HG03045 (cell line): ENCODE results near the gene BBS1.
"Not testable (repeated sequence)": the region's sequence is repeated elsewhere in the genome, so short reads cannot be mapped to it uniquely, and the experiment has no call there.

Source experiments
- ATAC-seq: cut with Tn5 transposase; IDR thresholded peaks from one replicate; pipeline ENCODE4 v1.9.1; 2021; ENCODE audit warnings: mild to moderate bottlenecking, moderate library complexity; ENCODE audit not compliant: unreplicated experiment

BBS1 gene

DNA sequence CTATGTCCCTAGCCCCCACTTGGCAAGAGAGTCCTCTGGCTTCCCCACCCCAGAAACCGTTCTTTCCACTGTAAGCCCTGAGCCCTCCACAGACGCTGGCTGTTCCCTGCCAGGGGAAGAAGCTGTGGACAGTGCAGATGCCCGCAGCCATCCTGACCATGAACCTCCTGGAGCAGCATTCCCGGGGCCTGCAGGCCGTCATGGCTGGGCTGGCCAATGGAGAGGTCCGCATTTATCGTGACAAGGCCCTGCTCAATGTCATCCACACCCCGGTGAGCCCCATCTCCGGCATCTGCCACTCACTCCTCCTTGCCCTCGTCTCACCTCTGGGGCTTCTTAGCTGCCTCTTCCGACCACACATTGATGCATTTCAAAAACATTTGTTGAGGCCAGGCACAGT, 13.2 kb downstream of the BBS1 start:
- no peak for ATAC-seq

- no peak for ATAC-seq
Observed at GRCh38 chr11:66524304-66525040, 14.0 kb downstream of the BBS1 start.

- no peak for ATAC-seq
Observed at GRCh38 chr11:66529069-66529468, 18.6 kb downstream of the BBS1 start.

DNA sequence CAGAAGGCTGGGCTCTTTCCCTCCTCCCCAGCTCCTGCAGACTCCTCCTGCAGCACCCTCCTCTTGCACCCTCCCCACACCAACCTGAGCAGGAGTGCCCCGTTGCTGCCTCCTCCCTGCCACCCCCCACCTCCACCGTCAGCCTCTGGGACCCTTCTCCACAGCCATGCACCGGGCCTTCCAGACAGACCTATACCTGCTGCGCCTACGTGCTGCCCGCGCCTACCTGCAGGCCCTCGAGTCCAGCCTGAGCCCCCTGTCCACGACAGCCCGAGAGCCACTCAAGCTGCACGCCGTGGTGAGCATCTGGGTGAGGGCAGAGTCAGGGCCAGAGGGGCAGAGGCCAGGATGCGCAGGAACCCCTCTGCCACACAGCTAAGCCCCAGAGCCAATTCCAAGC, 19.2 kb downstream of the BBS1 start:
- no peak for ATAC-seq

DNA sequence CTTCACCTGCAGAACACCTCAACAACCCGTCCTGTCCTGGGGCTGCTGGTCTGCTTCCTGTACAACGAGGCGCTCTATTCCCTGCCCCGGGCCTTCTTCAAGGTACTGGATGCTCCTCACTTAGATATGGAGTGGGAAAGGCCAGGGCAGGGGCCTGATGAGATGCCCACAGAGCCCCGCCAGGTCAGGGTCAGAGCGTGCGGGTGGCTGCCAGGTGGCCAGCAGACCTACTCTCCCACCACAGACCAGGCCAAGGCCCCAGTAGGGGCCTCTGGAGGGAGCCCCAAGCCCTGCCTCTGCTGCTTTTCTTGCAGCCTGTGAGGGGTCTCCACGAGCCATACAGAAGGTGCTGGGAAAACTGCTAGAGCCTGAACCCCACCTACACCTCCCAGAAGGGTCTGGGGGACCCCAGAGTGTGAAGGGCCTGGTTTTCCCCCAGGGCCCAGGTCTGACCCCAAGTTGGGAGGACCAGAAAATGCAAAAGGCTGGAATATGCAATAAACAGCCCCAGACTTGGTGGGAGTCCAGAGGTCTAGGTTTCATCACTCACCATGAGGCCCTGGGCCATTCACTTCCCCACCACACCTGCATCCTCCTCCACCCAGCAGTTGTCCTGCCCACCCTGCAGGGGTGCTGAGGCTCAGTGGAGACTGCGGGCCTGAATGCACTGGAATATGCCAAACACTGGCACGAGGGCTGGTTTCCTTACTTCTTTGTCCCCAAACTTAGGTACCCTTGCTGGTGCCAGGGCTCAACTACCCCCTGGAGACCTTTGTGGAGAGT, 20.7 kb downstream of the BBS1 start:
- ATAC-seq = no peak

- no peak for ATAC-seq
Observed at GRCh38 chr11:66531841-66532240, 21.4 kb downstream of the BBS1 start.

- no peak for ATAC-seq
Observed at GRCh38 chr11:66532784-66533183, 22.3 kb downstream of the BBS1 start.

GRCh38 chr11:66539170-66539869, 28.9 kb downstream of the BBS1 start:
- ATAC-seq = no peak

DNA sequence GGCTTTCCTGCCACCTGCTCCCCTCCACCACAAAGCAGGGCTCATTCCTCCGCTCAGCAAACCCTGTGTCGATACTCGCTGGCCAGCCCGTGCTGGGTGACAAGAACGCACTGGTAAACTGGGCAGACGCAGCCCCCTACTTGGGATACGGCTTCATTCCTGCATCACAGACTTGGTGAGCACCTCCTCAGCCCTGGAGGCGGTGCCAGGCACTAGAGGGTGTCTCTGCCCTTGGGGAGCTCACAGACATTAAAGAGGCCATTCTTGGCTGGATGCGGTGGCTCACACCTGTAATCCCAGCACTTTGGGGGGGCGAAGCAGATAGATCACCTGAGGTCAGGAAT, 29.4 kb downstream of the BBS1 start:
- no peak for ATAC-seq

DNA sequence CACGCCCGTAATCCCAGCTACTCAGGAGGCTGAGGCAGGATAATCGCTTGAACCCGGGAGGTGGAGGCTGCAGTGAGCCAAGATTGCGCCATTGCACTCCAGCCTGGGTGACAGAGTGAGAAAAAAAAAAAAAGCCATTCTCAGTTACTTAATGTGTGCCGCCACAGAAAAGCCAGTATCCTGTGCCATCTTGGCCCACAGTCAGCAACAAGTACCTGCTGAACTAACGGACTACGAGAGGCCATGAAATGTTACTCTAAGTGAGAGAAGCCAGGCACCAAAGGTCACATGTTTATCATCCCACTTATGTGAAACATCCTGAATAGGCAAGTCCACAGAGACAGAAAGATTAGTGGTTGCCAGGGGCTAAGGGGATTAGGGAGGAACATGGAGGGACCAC, 30.2 kb downstream of the BBS1 start:
- ATAC-seq = not testable (repeated sequence)

GRCh38 chr11:66541892-66542291, 31.5 kb downstream of the BBS1 start:
- no peak for ATAC-seq

DNA sequence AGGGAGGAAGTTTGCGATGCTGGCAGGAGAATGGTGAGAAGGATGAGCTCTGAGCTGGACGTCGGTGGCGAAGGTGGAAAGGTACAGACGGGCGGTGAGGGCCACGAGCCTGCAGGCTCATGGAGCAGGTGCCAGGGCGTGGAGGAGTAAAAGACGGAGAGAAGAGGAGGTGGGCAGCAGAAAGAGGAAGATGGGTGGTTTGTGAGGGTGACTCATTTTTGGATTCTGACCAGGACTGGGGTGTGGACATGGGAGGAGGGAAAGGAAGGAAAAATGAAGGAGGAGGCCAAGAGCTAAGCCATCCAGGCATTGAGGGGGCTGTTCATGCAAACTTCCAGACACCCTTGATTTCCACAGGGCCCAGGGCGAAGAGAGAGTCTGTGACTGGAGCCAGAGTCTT, 31.9 kb downstream of the BBS1 start:
- ATAC-seq = no peak

- ATAC-seq = no peak
Observed at GRCh38 chr11:66543263-66544107, 33.0 kb downstream of the BBS1 start.

- ATAC-seq = not testable (repeated sequence)
Observed at GRCh38 chr11:66544952-66545351, 34.5 kb downstream of the BBS1 start.

GRCh38 chr11:66545701-66546367, 35.4 kb downstream of the BBS1 start, which contains the start of gene ZDHHC24:
TSS of gene ZDHHC24 (minus strand) at chr11:66546048. CDS start at chr11:66546003, 45 bp downstream.
- ATAC-seq = peak; percentile 82

DNA sequence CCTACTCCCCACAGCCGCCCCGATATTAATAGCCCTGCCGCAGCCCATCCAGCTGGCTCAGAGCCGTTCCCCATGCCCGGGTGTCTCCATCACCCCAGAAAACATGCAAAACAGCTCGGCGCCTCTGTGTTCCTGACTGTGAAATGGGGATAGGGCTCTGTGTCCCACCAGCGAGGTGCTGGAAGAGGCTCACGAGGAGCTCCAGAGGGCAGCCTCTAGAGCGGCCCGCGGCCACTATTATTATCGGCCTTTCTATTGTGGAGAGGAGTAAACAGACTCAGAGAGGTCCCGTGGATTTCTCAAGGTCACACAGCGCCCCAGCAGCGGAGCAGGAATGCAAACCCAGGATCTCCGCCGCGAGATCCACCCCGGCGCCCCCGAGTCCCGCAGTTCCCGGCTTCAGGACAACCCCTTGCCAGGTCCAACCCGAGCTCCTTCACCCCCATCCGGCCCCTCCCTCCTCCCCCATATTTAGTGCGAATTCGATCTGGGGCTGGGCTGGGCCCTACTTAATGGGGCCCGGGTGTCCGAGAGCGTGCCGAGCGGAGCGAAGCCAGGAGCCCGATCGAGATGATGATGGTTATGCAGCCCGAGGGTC, 36.0 kb downstream of the BBS1 start, which contains the start of gene ACTN3:
Gene ACTN3 (plus strand): TSS at position 536 of the 598 bp plus-strand sequence. CDS start 35 bp downstream, at position 571.
- ATAC-seq = peak; percentile 8

GRCh38 chr11:66546966-66547661, 36.7 kb downstream of the BBS1 start:
- ATAC-seq = no peak

- no peak for ATAC-seq
Observed at GRCh38 chr11:66547662-66548009, 37.2 kb downstream of the BBS1 start.

DNA sequence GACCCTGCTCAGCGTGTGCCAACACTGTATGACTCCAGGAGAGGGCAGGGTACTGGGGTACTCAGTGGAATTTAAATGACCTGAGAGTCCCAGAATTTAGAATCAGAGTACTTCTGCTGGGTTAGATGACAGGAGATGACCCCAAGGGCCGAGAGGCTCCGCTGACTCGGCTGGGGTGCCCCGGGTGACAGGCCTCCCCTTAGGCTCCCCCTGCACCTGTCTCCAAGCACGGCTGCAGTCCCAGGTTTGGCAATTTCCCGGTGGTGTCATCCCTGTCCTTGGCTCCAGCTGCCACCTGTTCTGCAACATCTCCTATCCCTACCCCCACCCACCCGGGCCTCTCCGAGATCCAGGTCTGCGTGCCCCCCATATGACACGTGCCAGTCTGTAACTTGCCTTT, 37.6 kb downstream of the BBS1 start:
- no peak for ATAC-seq
